Astrocyte (in vitro differentiated cells and primary cell): ENCODE data around the gene S100A6. TPM values are rescaled to one million over a fixed set of nuclear protein-coding genes. Genes with fewer than 3 reads are reported as not detected.

ENCODE experiments used
- DNase-seq: peaks from one replicate; pipeline ENCODE4 v3.0.0-alpha.2; 2010; ENCODE audit warnings: low read depth
- FAIRE-seq: peaks from 2 replicates; lab custom pipeline; 2011; peaks lifted over from hg19 to GRCh38; lab: Jason Lieb, UNC
- H2AFZ ChIP-seq: 2 replicates; pipeline ENCODE4 v1.6.0; 2012; ENCODE audit warnings: low read depth, low read length, inconsistent platforms
- H3K27ac ChIP-seq: 2 replicates; pipeline ENCODE4 v1.5.1; 2011; ENCODE audit warnings: low read depth, low read length, inconsistent platforms
- H3K27me3 ChIP-seq: 2 replicates; pipeline ENCODE4 v1.6.0; 2011; ENCODE audit warnings: low read length, inconsistent platforms; ENCODE audit not compliant: insufficient read depth
- H3K36me3 ChIP-seq: 2 replicates; pipeline ENCODE4 v1.5.1; 2011; ENCODE audit warnings: low read length, inconsistent platforms; ENCODE audit not compliant: insufficient read depth
- H3K4me1 ChIP-seq: 2 replicates; pipeline ENCODE4 v1.5.1; 2011; ENCODE audit warnings: low read length, inconsistent platforms; ENCODE audit not compliant: insufficient read depth
- H3K4me2 ChIP-seq: 2 replicates; pipeline ENCODE4 v1.6.0; 2012; ENCODE audit warnings: low read length, inconsistent platforms
- H3K4me3 ChIP-seq: 2 replicates; pipeline ENCODE4 v1.5.1; 2011; ENCODE audit warnings: low read depth, mild to moderate bottlenecking, low read length, inconsistent platforms; ENCODE audit not compliant: insufficient read depth
- H3K79me2 ChIP-seq: 2 replicates; pipeline ENCODE4 v1.6.0; 2012; ENCODE audit warnings: mild to moderate bottlenecking, low read length, inconsistent platforms; ENCODE audit not compliant: insufficient read depth
- H3K9ac ChIP-seq: 2 replicates; pipeline ENCODE4 v1.6.0; 2012; ENCODE audit warnings: mild to moderate bottlenecking, low read length, inconsistent platforms
- H3K9me3 ChIP-seq: 2 replicates; pipeline ENCODE4 v1.5.1; 2012; ENCODE audit warnings: low read depth, mild to moderate bottlenecking, low read length, inconsistent platforms; ENCODE audit not compliant: insufficient read depth
- H4K20me1 ChIP-seq: 2 replicates; pipeline ENCODE4 v1.6.0; 2012; ENCODE audit warnings: low read length, inconsistent platforms; ENCODE audit not compliant: insufficient read depth
- H3K27ac Mint-ChIP-seq: one replicate; pipeline ENCODE4 v1.8.0; 2021; ENCODE audit warnings: mild to moderate bottlenecking, mixed read lengths; ENCODE audit not compliant: unreplicated experiment
- H3K27me3 Mint-ChIP-seq: one replicate; pipeline ENCODE4 v1.8.0; 2021; ENCODE audit warnings: low read depth, mixed read lengths; ENCODE audit not compliant: unreplicated experiment
- H3K36me3 Mint-ChIP-seq: one replicate; pipeline ENCODE4 v1.8.0; 2021; ENCODE audit warnings: low read depth, mixed read lengths; ENCODE audit not compliant: unreplicated experiment
- H3K4me1 Mint-ChIP-seq: one replicate; pipeline ENCODE4 v1.8.0; 2021; ENCODE audit warnings: low read depth, mixed read lengths; ENCODE audit not compliant: unreplicated experiment
- H3K4me3 Mint-ChIP-seq: one replicate; pipeline ENCODE4 v1.8.0; 2021; ENCODE audit warnings: mild to moderate bottlenecking, moderate library complexity, mixed read lengths; ENCODE audit not compliant: unreplicated experiment
- H3K9me3 Mint-ChIP-seq: one replicate; pipeline ENCODE4 v1.8.0; 2021; ENCODE audit warnings: mild to moderate bottlenecking, mixed read lengths; ENCODE audit not compliant: unreplicated experiment
- CTCF ChIP-seq: IDR thresholded peaks from 2 replicates; pipeline ENCODE4 v1.5.1; 2011; ENCODE audit warnings: low read depth, mild to moderate bottlenecking, inconsistent platforms, low read length, moderate library complexity; ENCODE audit not compliant: insufficient read depth
- EZH2 ChIP-seq: IDR thresholded peaks from 2 replicates; pipeline ENCODE4 v1.6.1; 2012; ENCODE audit warnings: mild to moderate bottlenecking, low read length, inconsistent platforms; ENCODE audit not compliant: insufficient read depth
- total RNA-seq: library from RNA; stranded (reverse); gene quantifications from 2 replicates; pipeline ENCODE4 v1.2.1, GENCODE V29; 2021

The S100A6 gene
- total RNA-seq, 1 donor from 2014 or later, result 125 TPM

DNA sequence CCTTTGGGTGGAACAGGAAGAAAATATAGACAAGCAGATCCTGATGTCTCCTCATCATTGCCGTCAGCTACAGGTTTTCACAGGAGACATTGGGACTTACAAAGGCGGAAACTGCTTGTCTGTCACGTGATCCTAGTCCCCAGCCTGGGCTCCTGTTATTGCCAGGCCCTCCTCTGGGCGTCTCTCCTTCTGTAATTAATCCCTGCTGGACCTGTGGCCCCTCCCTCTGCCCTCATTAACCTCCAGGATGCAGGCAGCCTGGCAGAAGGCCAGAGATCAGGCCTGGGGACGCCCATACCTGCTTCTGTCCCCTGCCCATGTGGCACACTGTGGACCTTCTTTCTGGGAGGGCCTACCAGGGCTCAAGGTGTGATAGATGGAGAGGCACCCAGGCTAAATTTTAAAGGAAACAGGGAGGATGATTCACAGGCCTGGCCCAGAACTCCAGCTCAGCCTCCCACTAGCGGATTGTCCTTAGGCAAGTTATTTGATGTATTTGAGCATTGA is 2.6 kb upstream of the S100A6 start:
- H4K20me1 ChIP-seq, result no peaks in the 10 kb centered on the region
- TF ChIP-seq EZH2 (no peak), CTCF (no peak)
- Mint-ChIP-seq H3K36me3 (peaks cover 2% of the 10 kb centered on the region), H3K27me3 (no peaks in the 10 kb centered on the region), H3K27ac (no peak overlapping the region), H3K4me1 (peaks cover 48% of the 10 kb centered on the region), H3K4me3 (no peak overlapping the region), H3K9me3 (no peaks in the 10 kb centered on the region)
- H3K9ac ChIP-seq, result no peak overlapping the region
- H3K4me1 ChIP-seq, result peaks cover 47% of the 10 kb centered on the region
- FAIRE-seq (no peak), DNase-seq (no peak)
- no peak overlapping the region for H3K4me3 ChIP-seq
- H3K27ac ChIP-seq, result no peak overlapping the region
- peaks cover 21% of the 10 kb centered on the region for H3K79me2 ChIP-seq
- no peak overlapping the region for H3K4me2 ChIP-seq
- H3K36me3 ChIP-seq, result no peaks in the 10 kb centered on the region
- H3K27me3 ChIP-seq, result no peaks in the 10 kb centered on the region
- H3K9me3 ChIP-seq, result no peaks in the 10 kb centered on the region
- no peak overlapping the region for H2AFZ ChIP-seq

- Histone ChIP-seq H3K36me3 (no peaks in the 10 kb centered on the region), H3K4me1 (peaks cover 52% of the 10 kb centered on the region), H3K4me3 (no peak overlapping the region), H3K79me2 (peaks cover 21% of the 10 kb centered on the region), H3K9ac (no peak overlapping the region), H3K4me2 (no peak overlapping the region), H3K27ac (no peak overlapping the region), H4K20me1 (no peaks in the 10 kb centered on the region), H3K9me3 (no peaks in the 10 kb centered on the region), H3K27me3 (no peaks in the 10 kb centered on the region), H2AFZ (no peak overlapping the region)
- DNase-seq (no peak), FAIRE-seq (no peak)
- no peak overlapping the region for H3K27ac Mint-ChIP-seq
- H3K27me3 Mint-ChIP-seq, result no peaks in the 10 kb centered on the region
- no peaks in the 10 kb centered on the region for H3K9me3 Mint-ChIP-seq
- H3K4me3 Mint-ChIP-seq, result no peak overlapping the region
- TF ChIP-seq EZH2 (no peak), CTCF (no peak)
- H3K36me3 Mint-ChIP-seq, result peaks cover 2% of the 10 kb centered on the region
- peaks cover 49% of the 10 kb centered on the region for H3K4me1 Mint-ChIP-seq
These were observed 1.6 kb upstream of the S100A6 start for GRCh38 chr1:153537376-153537730.

- Mint-ChIP-seq H3K9me3 (no peaks in the 10 kb centered on the region), H3K27ac (no peak overlapping the region), H3K4me3 (no peak overlapping the region), H3K4me1 (peaks cover 49% of the 10 kb centered on the region), H3K27me3 (no peaks in the 10 kb centered on the region), H3K36me3 (peaks cover 2% of the 10 kb centered on the region)
- H3K36me3 ChIP-seq, result no peaks in the 10 kb centered on the region
- TF ChIP-seq CTCF (no peak), EZH2 (no peak)
- DNase-seq (no peak), FAIRE-seq (no peak)
- no peak overlapping the region for H3K4me3 ChIP-seq
- peaks cover 53% of the 10 kb centered on the region for H3K4me1 ChIP-seq
- no peak overlapping the region for H2AFZ ChIP-seq
- peak overlapping the region; percentile 99 for H3K4me2 ChIP-seq
- H3K9ac ChIP-seq, result peak overlapping the region; percentile 97
- no peak overlapping the region for H3K27ac ChIP-seq
- H3K9me3 ChIP-seq, result no peaks in the 10 kb centered on the region
- no peaks in the 10 kb centered on the region for H4K20me1 ChIP-seq
- no peaks in the 10 kb centered on the region for H3K27me3 ChIP-seq
- H3K79me2 ChIP-seq, result peaks cover 21% of the 10 kb centered on the region
These were observed 1.0 kb upstream of the S100A6 start for GRCh38 chr1:153536671-153537375.
